Esophagus mucosa (tissue), 1 donor: ENCODE results near the gene OR6J1. TPM values are rescaled to one million over a fixed set of nuclear protein-coding genes. Genes with fewer than 3 reads are reported as not detected.
A peak's percentile ranks its signal among the peaks of the same experiment; 100 is the strongest.
"Not testable (repeated sequence)": the region's sequence is repeated elsewhere in the genome, so short reads cannot be mapped to it uniquely, and the experiment has no call there.

ENCODE experiments used
- ATAC-seq: fragments of 200-7000 bp; cut with Tn5 transposase; one replicate; pipeline ENCODE4 v1.9.1; 2020
- total RNA-seq: library from RNA; stranded (reverse); gene quantifications from one replicate; pipeline ENCODE4 v1.2.4, GENCODE V29; 2023
- donor health status: DM: yes; HTN: yes; CAD: no.

The OR6J1 gene
- not detected for total RNA-seq

DNA sequence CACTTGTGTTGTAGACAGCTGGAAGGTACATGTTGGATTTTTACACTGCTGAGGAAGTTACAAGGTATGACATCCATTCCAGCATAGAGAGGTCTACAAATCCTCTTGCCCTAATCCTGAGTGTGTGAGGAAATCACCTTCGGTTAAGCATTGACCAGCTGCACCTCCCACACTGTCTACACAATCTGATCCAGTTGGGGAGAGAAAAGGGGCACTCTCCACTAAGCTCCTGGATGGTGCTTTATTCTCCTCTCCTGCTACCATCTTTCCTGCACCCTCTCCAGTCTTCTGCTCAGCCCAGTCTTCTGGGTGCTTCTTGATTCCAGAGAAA, at the start of gene OR6J1:
Gene OR6J1, minus strand, starts transcription at position 48 of the 331 bp plus-strand sequence. CDS start 9,541 bp downstream, outside the sequence.
- no peak for ATAC-seq

DNA sequence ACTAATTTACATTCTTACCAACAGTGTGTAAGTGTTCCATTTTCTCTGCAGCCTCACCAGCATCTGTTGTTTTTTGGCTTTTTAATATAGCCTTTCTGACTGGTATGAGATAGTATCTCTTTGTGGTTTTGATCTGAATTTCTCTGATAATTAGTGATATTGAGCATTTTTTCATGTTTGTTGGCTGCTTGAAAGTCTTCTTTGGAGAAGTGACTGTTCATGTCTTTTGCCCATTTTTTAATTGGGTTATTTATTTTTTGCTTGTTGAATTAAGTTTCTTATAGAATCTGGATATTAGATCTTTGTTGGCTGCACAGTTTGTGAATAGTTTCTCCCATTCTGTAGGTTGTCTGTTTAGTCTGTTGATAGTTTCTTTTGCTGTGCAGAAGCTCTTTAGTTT, 48.0 kb upstream of the OR6J1 start:
- no peak for ATAC-seq

DNA sequence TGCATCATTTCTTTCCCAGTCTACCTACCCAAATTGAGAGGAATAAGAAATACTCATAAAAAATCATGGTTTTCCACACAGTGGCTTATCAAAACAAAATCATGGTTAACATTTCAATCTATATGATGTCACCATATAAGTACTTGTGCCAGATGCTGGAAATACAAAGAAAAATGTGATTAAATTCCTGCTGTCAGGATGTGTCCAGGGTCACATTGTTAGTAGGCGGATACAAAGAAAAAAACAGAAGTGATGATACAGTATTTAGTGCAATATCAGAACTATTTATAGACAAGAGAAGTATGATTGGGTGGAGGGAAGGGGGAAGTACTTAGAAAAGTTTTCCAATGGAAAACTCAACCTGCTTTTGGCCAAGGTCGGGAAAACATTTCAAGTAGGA, 47.0 kb upstream of the OR6J1 start:
- ATAC-seq: no peak

DNA sequence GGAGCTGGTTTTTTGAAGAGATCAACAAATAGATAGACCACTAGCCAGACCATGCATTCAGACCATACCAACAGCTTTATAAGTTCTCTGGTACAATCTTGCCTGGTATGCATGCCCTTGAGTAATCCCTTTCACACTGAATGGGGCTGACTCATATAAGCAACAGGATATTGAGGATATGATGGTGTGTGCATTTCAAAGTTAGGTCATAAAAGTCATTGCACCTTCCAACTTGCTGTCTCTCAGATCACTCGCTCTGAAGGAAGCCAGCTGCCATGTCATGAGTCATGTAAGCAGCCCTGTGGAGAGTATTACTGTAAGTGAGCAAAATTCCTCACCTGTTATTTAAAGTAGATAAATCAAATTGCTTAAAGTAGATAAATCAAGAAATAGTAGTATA, 45.0 kb upstream of the OR6J1 start:
- ATAC-seq: peak; percentile 98

DNA sequence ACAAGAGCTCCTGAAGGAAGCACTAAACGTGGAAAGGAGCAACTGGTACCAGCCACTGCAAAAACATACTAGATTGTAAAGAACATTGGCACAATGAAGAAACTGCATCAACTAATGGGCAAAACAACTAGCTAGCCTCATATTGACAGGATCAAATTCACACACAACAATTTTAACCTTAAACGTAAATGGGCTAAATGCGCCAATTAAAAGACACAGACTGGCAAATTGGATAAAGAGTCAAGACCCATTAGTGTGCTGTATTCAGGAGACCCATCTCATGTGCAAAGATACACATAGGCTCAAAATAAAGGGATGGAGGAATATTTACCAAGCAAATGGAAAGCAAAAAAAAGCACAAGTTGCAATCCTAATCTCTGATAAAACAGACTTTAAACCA, 43.8 kb upstream of the OR6J1 start:
- ATAC-seq: not testable (repeated sequence)

DNA sequence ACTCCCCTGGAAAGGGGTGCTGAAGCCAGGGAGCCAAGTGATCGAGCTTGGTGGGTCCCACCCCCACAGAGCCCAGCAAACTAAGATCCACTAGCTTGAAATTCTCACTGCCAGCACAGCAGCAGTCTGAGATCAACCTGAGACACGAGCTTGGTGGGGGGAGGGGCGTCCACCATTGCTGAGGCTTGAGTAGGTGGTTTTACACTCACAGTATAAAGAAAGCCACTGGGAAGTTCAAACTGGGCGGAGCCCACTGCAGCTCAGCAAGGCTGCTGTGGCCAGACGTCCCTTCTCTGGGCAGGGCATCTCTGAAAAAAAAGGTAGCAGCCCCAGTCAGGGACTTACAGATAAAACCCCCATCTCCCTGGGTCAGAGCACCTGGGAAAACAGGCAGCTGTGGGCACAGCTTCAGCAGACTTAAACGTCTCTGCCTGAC, 42.0 kb upstream of the OR6J1 start:
- not testable (repeated sequence) for ATAC-seq

DNA sequence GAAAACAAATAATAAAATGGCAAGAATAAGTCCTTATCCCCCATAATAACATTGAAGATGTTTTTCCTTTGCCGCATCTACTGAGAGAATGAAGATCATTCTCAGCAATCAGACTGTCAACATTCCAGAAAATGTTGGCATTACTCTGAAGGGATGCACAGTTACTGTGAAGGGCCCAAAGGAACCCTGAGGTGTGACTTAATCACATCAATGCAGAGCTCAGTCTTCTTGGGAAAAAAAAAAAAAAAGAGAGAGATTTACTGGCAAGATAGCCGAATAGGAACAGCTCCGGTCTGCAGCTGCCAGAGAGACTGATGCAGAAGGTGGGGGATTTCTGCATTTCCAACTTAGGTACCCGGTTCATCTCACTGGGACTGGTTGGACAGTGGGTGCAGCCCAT, 41.3 kb upstream of the OR6J1 start:
- ATAC-seq: no peak

DNA sequence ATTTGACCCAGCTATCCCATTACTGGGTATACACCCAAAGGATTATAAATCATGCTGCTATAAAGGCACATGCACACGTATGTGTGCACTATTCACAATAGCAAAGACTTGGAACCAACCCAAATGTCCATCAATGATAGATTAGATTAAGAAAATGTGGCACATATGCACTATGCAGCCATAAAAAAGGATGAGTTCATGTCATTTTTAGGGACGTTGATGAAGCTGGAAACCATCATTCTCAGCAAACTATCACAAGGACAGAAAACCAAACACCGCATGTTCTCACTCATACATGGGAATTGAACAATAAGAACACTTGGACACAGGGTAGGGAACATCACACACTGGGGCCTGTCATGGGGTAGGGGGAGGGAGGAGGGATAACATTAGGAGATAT, 39.3 kb upstream of the OR6J1 start:
- ATAC-seq: not testable (repeated sequence)

DNA sequence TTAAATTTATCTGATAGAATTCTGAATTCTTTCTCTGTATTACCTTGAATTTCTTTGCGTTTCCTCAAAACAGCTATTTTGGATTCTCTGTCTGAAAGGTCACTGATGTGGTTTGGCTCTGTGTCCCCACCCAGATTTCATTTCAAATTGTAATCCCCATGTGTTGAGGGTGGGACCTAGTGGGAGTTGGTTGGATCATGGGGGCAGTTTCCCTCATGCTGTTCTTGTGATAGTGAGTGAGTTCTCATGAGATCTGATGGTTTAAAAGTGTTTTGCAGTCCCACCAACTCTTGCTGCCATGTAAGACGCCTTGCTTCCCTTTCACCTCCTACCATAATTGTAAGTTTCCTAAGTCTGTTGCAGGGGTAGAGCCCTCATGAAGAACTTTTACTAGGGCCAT, 34.1 kb upstream of the OR6J1 start:
- no peak for ATAC-seq

DNA sequence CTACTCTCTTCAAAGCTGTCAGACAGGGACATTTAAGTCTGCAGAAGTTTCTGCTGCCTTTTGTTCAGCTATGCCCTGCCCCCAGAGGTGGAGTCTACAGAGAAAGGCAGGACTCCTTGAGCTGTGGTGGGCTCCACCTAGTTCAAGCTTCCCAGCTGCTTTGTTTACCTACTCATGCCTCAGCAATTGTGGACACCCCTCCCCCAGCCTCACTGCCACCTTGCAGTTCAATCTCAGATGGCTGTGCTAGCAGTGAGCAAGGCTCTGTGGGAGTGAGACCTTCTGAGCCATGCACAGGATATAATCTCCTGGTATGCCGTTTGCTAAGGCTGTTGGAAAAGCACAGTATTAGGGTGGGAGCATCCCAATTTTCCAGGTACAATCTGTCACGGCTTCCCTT, 33.4 kb upstream of the OR6J1 start:
- not testable (repeated sequence) for ATAC-seq

DNA sequence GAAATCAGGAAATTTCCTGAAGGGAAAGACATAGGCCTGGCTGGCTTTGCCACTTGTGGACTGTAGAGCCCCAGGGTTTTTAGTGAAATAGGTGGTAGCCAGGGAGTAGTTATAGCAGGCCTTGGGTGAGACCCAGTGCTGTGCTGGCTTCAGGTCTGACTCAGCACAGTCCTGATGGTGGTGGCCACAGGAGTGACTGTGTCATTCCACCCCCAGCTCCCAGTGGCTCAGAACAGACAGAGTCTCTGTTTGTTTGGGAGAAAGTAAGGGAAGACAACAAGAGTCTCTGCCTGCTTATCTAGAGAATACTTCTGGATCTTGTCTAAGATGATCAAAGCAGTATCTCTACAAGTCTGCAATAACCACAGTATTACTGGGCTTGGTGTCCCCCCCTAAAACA, 27.5 kb upstream of the OR6J1 start:
- ATAC-seq: no peak

DNA sequence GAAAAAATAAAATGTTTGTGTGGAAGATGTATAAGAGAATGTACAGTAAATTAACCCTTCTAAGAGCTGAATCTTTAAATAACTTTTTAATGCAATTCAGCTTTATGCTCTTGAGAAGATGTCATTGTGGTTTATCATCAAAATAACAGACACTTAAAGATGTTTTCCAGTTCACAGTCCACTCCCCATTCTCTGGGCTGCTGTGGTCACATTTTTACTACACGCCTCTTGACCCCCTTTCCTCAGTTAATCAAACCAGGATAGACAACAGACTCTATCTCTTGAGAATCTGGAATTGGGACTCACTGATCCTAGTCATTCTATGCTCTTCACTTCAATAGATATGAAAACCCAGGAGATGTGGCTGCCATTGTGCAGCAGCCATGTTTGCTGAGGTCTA, 24.7 kb upstream of the OR6J1 start:
- no peak for ATAC-seq

DNA sequence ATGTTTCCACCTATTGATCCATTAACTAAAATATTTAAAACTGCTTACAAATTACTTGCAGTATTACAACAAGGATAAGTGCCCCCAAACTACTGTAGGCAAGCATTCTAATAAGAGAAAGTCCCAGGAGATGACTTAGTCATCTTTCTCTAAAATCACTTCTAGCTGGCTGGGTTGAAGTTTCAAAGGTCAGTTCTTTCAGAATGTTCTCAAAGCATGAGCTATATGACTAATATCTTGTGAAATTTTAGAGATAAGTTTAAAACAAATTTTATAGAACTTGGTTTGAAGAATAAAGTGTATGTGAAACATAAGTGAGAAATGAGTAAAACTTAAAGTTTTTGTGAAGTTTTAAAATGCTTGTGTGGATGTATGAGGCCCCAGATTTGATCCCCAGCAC, 24.3 kb upstream of the OR6J1 start:
- no peak for ATAC-seq

DNA sequence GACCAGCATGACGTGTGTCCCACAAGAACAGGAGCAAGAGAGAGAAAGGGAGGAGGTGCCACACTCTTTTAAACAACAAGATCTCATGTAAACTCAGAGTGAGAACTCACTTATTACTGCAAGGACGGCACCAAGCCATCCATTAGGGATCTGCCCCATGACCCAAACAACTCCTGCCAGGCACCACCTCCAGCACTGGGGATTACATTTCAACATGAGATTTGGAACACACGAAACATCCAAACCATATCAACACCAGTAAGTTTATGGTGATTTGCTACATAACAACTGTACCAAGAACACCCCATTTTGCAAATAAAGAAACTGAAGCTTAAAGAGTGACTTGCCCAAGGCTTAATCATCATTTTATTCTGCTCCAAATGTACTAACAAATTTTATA, 23.7 kb upstream of the OR6J1 start:
- ATAC-seq: no peak

DNA sequence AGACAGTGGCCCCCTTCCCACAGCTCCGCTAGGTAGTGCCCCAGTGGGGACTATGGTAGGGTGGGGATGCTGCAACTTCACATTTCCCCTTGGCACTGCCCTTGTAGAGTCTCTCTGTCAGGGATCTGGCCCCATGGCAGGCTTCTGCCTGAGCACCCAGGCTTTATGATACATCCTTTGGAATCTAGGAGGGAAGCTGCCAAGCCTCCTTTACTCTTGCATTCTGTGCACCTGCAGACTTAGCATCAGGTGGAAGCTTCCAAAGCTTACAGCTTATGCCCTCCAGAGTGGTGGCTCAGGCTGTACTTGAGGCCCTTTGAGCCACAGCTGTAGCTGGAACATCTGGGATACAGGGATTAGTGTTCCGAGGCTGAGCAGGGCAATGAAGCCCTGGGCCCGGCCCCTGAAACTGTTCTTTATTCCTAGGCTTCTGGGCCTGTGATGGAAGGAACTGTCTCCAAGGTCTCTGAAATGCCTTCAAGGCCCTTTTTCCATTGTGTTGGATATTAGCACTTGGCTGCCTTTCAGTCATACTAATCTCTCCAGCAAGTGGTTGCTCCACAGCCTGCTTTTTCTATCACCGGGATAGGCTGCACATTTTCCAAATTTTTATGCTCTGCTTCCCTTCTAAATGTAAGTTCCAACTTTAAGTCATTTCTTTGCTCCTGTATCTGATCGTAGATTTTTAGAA, 22.2 kb upstream of the OR6J1 start:
- no peak for ATAC-seq

DNA sequence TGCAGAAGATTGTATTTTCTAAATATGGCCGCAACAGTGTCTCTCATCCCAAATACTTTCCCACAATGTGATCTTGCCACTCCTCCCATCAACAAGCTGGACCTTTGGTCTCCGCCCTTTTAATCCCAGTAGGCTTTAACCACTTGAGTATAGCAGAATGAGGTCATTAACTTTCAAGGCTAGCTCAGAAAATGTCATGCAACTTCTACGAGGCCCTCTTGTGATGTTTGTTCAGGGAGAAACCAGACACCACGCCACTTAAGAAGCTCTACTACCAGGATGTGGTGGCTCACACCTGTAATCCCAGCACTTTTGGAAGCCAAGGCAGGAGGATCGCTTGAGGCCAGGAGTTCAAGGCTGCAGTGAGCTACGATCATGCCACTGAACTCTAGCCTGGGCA, 20.1 kb upstream of the OR6J1 start:
- no peak for ATAC-seq

DNA sequence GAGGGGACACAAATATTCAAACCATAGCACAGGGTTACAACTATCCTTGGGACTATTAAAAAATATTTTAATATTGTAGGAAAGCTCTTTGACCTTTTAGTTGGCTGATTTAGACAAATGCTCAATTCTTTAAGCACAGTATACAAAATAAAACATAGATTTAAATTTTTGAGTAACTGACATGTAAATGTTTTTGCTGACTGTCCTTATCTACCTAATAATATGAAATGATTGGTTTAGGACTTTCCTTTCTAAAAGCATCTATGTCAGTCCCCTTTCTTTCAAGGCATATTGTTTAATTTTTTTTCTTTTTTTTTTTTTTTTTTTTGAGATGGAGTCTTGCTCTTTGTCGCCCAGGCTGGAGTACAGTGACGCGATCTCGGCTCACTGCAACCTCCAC, 16.5 kb upstream of the OR6J1 start:
- no peak for ATAC-seq

DNA sequence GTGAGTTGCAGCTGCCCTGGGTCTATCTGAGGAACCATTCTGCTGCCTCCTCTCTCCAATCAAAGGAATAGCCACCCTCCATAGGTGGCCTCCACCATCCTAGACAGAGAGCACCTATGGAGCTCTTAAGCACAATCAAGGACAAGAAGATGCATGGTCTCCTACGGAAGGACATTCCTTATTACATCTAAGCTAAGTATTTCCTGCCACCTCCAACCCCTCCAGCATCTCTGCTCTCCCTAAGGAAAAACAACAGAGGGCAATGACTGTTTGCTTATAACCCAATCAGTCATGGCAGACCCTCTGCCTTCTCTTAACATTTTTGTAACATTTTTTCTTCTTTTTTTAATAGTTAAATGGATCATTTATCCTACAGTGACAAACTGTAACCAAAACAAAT, 14.8 kb upstream of the OR6J1 start:
- ATAC-seq: no peak

DNA sequence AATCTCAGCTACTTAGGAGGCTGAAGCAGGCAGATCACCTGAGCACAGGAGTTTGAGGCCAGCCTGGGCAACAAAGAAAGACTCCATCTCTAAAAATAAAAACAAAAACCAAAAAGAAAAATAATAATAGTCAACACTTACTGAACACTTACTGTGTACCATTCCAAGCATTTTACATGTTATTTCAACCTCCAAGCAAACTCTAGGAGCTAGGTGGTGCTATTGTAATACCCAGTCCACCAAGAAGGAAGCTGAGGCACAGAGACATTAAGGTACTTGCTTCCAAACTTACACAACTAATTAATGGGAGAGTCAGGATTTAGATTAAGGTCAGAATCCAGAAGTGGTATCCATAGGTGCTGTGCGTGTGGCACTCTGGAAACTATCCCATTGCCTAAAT, 13.7 kb upstream of the OR6J1 start:
- peak; percentile 39 for ATAC-seq

DNA sequence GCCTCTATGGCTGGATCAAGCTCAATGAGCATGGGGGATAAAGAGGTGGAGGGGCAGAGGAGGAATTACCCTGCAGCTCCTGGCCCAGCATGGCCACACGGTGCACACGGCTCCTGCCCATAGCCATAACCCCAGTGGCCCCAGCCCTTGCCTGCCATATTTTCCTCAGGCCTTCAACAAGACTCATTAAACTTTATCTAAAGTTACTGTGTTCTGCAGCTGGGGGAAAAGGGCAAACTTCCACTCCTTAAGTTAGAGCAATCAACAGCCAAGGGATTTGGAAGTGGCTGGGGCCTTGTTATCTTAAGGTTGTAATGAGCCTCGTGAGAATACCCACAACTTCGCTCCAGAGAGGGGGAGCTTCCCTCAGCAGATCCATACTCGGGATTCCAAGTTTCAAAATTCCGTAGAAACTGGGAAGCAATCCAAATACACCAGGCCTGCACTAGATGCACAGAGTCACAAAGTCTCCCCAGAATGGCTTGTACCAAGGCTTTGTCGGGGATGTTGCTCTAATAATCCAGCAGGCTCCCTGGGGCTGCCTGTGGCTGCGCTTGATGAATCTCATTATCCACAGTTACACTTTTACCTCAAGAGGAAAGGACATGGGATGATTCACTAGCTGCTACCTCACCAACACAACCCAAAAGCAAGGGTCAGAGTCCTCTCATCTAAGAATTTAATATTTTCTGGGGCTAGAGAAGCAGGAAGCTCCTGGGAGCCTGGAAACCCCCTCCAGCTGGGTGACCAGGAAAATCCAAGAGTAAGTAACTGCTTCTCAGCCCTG, 13.0 kb upstream of the OR6J1 start:
- ATAC-seq: no peak

DNA sequence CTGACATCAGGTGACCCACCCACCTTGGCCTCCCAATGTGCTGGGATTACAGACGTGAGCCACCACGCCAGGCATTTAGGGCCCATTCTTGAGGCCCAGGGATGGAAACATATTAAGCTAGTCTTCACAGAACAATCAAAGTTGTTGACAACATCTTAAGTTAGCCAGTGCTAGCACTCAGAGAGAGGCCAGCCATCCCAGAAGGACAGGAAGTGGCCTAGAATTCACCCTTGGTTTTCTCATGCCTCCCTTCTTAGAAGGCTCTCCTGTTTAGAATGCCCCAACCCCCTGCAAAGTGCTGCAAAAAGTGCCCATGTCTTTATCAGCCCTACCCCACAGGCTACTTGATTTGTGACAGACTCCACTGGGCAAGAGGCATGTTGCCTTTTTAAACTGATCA, 12.1 kb upstream of the OR6J1 start:
- ATAC-seq: no peak

DNA sequence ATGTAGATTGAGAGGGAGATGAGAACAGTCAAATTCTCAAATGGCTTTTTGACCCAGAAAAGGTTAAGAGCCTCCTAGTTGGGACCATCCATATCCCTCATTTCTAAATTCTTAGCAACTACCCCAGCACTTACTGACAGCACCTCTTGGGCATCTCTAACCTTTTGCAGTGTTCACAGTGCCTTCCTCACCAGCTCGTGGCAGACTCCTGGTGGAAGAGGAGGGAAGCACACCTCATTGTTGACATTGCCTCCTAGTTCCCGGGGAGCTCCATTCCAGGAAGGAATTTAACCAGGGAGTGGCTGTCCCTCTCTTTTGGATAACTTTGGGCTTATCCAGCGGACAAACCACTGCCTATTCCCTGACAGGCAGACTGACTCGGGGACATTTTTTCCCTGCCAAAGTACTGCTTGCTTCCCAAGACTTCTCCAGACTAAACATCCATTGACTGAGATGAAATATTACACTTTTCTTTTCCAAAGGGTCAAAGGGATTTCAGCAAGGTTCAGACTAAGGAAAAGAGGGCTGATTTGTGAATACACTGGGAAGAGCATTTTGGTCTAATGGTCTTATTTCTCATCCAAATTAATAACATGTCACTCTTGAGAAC, 9.0 kb upstream of the OR6J1 start:
- ATAC-seq: peak; percentile 84

DNA sequence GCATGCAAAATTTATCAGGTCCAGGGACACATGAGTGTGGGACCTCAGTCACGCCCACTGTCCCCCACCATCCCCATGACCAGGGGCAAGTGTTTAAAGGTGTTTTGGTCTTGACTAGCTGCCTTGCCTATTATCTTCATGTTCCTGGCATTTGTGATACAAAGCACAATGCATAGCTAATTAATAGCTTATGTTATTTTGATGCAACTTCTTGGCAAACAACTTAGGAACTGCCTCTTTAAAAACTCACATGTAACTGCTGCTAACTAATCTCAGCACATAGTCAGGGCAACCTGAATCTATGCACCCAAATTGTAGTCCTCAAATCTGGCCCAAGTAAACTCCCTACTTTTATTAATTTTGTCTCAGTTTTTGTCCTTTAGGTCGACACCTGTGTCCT, 7.4 kb upstream of the OR6J1 start:
- no peak for ATAC-seq

DNA sequence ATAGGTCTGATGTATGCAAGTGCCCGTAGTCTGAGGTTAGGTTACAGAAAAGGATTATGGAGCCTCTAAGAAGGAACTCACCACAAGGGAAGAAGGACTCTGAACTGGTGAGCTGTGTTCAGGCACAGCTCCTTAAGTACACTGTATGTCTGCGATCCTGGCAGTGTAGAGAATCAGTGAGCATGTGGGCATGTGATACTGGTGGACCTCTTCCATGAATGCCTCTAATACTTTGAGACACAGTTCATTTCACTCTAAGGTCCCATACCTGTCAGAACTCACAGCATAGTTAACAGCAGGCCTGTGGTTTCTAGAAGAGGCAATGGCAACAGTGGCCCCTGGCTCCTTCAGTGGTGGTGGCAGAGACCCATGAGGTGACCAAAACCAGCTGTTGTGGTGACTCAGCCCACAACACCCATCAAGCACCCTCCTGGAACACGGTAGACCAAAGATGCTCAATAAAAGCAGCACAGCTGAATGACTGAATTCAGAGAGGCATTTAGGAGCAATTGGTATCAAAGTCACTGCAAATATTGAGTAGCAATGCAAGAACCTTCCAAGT, 6.9 kb upstream of the OR6J1 start:
- no peak for ATAC-seq
